Fibroblast of peridontal ligament (primary cell): Measurements from ENCODE around the gene PARS2.

ENCODE experiments used
- DNase-seq: peaks from one replicate; pipeline ENCODE4 v3.0.0-alpha.2; 2010; ENCODE audit errors: extremely low read depth

The PARS2 gene

GRCh38 chr1:54764133-54764921 lies at the start of gene PARS2:
TSS of gene PARS2 (minus strand) at chr1:54764523. CDS start at chr1:54759161, 5,362 bp downstream.
- DNase-seq: peak; percentile 100

GRCh38 chr1:54814126-54814498 lies 49.8 kb upstream of the PARS2 start:
- no peak for DNase-seq

- no peak for DNase-seq
Observed at GRCh38 chr1:54813485-54814125, 49.3 kb upstream of the PARS2 start.

- no peak for DNase-seq
Observed at GRCh38 chr1:54812801-54813484, 48.6 kb upstream of the PARS2 start.

GRCh38 chr1:54811739-54812655 lies 47.7 kb upstream of the PARS2 start:
- DNase-seq: no peak

GRCh38 chr1:54811066-54811465 lies 46.7 kb upstream of the PARS2 start:
- DNase-seq: no peak

- DNase-seq: peak; percentile 53
Observed at GRCh38 chr1:54810153-54810942, 46.0 kb upstream of the PARS2 start.

- DNase-seq: no peak
Observed at GRCh38 chr1:54809496-54810074, 45.3 kb upstream of the PARS2 start.

GRCh38 chr1:54808443-54809207 lies 44.3 kb upstream of the PARS2 start:
- no peak for DNase-seq

- no peak for DNase-seq
Observed at GRCh38 chr1:54807756-54808155, 43.4 kb upstream of the PARS2 start.

GRCh38 chr1:54806931-54807611 lies 42.7 kb upstream of the PARS2 start:
- DNase-seq: no peak

- DNase-seq: no peak
Observed at GRCh38 chr1:54805981-54806381, 41.7 kb upstream of the PARS2 start.

- DNase-seq: no peak
Observed at GRCh38 chr1:54805466-54805865, 41.1 kb upstream of the PARS2 start.

- no peak for DNase-seq
Observed at GRCh38 chr1:54804471-54805132, 40.3 kb upstream of the PARS2 start.

GRCh38 chr1:54803761-54804470 lies 39.6 kb upstream of the PARS2 start:
- peak; percentile 25 for DNase-seq

GRCh38 chr1:54800899-54801759 lies 36.8 kb upstream of the PARS2 start, which contains the start of gene TTC22:
TSS of gene TTC22 (minus strand) at chr1:54801323. CDS start at chr1:54801163, 160 bp downstream.
- DNase-seq: no peak
